GOT3 (cell line): ENCODE measurements around the gene TAS2R16.
"Not testable (repeated sequence)": the region's sequence is repeated elsewhere in the genome, so short reads cannot be mapped to it uniquely, and the experiment has no call there.

Experiments
- DNase-seq: peaks from one replicate; lab custom pipeline; 2025; ENCODE audit warnings: mixed read lengths; lab: John Stamatoyannopoulos, UW

Gene TAS2R16

DNA sequence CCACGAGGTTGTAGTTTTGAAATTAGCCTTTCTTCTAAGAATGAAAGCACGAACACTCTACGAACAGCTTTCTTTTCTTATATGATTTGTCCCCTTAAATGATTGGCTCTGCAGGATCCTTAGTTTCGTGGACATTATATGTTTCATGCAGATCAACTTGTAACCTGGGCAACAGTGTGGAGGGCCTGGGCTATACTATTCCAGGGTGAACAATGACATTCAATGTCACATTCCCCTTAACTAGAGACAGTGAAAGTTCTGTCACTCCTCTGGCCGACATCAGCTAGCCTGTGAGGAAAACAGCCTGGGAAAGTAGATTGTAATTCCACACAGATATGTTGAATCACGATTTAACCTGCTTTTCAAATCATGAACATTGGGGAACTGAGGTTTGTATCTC, 23.4 kb downstream of the TAS2R16 start:
- no peak for DNase-seq

DNA sequence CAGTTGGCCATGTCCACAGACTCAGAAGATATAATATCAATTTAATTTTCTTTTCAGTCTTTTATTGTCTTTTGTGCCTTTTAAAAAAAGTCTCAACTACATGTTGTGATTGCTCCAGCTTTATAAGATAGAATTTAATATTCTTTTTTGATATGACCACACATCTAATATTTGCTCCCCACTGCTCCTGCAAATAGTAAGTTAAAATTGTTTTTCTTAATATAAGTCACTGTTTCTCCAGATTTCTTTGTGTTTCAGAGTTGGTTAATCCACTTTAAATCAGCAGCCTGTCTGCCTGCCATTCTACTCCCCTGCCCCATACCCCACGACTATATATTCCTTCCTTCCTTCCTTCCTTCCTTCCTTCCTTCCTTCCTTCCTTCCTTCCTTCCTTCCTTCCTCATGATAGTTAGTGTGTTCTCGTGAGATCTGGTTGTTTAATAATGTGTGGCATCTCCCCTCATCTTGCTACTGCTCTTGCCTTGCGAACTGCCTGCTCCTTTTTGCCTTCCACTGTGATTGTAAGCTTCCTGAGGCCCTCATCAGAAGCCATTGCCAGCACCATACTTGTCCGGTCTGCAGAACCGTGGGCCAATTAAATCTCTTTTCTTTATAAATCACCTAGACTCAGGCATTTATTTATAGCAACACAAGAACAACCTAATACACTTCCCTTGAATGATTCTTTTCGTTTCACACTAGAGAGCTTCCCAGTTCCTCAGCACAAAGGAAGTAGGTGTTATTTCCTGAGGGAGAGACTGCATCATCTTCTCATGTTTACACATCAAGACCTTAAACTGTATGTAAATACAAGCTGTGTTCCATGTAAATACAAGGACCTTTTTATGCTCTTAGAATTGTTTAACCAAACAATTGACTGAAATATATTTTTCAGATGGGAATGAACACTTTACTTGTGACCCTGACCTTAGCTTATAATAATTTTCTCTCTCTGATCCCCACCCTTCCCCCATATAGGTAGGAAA, 24.5 kb downstream of the TAS2R16 start:
- DNase-seq = no peak

DNA sequence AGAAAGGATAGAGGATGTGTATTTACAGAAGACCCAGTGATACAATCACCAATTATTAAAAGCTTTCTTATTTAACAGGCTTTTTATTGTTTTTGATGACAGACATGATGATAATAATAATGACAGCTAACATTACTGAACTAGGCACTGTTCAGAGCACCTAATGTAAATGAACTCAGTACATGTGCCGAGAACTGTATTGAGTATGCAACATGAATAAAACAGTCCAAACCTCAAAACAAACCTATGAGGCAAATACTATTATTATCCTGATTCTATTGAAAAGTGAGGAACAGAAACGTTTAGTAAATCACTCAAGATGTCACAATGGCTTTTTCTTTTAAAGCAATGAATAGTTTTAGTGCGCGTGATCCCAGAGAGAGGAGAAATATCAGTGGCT, 27.1 kb downstream of the TAS2R16 start:
- DNase-seq = no peak

DNA sequence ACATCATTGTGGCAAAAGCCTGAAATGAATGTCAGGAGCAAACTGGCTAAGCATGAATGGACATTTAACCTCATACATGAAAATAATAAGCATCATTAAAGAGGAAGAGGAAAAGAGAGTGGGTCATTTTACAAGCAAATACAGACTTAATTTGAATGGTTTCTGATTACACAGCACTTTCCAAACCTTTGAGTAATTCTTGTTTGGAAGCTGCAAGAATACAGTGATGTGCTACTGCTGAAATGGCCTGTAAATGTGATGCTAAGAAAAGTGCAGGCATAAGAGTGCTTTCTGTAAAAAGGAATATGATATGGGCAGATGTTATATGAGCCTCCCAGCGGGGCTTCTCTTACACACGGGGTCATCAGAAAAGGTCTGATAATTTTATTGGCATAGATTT, 30.2 kb downstream of the TAS2R16 start:
- no peak for DNase-seq

DNA sequence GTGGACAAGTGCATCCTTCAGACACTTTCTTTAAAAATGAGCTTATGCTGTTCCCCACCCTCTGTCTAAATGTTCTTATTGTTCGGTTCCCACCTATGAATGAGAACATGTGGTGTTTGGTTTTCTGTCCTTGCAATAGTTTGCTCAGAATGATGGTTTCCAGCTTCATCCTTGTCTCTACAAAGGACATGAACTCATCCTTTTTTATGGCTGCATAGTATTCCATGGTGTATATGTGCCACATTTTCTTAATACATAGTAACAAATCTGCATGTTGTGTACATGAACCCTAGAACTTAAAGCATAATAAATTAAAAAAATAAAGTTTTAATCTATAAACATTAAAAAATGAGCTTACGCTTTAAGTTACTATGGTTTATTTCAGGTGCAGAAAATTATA, 41.8 kb downstream of the TAS2R16 start:
- DNase-seq = not testable (repeated sequence)

DNA sequence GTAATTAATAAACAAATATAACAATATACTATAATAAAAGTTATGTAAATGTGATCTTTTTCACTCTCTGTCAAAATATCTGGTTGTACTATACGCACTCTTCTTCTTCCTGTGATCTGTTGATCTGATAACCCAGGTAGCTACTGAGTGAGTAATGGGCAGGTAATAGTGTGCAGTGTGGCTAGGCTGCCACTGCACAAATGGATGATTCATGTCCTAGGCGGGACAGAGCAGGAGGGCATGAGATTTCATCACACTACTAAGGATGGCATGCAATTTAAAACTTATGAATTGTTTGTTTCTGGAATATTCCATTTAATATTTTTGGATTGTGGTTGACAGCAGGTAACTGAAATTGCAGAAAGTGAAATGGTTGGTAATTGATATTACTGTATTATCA, 44.5 kb downstream of the TAS2R16 start:
- DNase-seq = no peak

DNA sequence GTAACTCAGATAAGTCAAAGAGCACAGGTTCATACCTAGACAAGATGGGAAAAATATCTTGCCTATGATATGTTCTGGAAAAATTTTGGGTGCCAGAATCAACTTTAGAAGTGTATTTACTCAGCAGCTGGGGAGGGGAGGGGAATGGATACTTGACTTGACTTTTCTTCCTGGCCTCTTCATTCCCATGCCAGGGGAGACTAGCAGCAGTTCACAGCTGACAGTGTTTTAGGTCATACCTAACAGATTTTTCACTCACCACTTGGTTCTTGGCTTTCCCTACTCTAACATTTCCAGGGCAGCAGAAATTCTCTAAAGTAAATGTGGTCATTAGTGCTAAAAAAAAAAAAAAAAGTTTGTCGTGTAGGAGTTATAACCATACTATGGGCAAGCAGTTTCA, 46.3 kb downstream of the TAS2R16 start:
- DNase-seq = no peak
